Endometrial microvascular endothelial cells (primary cell): Measurements from ENCODE around the gene EXOSC6. TPM values are rescaled to one million over a fixed set of nuclear protein-coding genes. Genes with fewer than 3 reads are reported as not detected.
"Not testable (repeated sequence)": the region's sequence is repeated elsewhere in the genome, so short reads cannot be mapped to it uniquely, and the experiment has no call there.

Experiments used
- in situ Hi-C: cut with HindIII; loops from 2 replicates; pipeline ENCODE4 v1.10.0; 2017; ENCODE audit warnings: low sequenced_read_pairs, low pct_unique_long_range_greater_than_20kb; ENCODE audit errors: inconsistent ontology term
- total RNA-seq: library from RNA; depleted of rRNA; stranded (reverse); fragments of >200 nt; gene quantifications from one replicate; pipeline ENCODE4 v1.2.3, GENCODE V29; 2015; ENCODE audit errors: inconsistent ontology term

The EXOSC6 gene
- total RNA-seq, 1 donor from 2014 or later: 30.8 TPM

DNA sequence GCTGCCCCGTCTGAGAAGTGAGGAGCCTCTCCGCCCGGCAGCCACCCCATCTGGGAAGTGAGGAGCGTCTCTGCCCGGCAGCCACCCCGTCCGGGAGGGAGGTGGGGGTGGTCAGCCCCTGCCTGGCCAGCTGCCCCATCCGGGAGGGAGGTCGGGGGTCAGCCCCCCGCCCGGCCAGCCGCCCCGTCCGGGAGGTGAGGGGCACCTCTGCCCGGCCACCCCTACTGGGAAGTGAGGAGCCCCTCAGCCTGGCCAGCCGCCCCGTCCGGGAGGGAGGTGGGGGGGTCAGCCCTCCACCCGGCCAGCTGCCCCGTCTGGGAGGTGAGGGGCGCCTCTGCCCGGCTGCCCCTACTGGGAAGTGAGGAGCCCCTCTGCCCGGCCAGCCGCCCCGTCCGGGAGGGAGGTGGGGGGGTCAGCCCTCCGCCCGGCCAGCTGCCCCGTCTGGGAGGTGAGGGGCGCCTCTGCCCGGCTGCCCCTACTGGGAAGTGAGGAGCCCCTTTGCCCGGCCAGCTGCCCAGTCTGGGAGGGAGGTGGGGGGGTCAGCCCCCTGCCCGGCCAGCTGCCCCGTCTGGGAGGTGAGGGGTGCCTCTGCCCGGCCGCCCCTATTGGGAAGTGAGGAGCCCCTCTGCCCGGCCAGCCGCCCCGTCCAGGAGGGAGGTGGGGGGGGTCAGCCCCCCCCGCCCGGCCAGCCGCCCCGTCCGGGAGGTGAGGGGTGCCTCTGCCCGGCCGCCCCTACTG lies 46.9 kb downstream of the EXOSC6 start:
- in situ Hi-C loops: not testable (repeated sequence)

GRCh38 chr16:70204010-70204409 lies 47.7 kb downstream of the EXOSC6 start:
- in situ Hi-C loops: not testable (repeated sequence)

DNA sequence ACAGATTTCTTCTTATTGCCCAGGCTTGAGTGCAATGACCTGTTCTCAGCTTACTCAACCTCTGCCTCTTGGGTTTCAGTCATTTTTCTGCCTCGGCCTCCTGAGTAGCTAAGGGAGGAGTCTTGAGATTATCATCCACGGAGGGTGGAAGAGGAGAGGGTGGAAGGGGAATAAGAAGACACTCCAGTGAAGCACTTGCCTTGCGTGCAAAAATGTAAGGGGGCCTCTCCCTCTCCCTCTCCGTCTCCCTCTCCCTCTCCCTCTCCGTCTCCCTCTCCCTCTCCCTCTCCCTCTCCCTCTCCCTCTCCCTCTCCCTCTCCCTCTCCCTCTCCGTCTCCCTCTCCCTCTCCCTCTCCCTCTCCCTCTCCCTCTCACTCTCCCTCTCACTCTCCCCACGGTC lies 48.2 kb downstream of the EXOSC6 start:
- in situ Hi-C loops: not testable (repeated sequence)

- in situ Hi-C loops: not testable (repeated sequence)
These were observed 51.7 kb downstream of the EXOSC6 start for GRCh38 chr16:70200063-70200462.

DNA sequence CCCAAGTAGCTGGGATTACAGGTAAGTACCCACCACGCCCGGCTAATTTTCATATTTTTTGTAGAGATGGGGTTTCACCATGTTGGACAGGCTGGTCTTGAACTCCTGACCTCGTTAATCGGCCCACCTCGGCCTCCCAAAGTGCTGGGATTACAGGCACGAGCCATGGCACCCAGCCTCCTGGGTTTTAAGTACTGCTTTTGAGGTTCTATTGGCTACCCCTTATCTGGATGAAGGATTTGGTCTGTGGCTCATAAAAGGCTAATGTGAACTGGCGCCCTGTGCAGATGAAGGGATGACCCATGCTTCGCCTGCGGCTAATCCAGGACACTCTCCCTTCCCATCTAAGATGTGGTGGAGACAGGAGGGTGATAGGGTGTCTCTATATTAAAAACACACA lies 52.6 kb downstream of the EXOSC6 start:
- in situ Hi-C loops: not testable (repeated sequence)

DNA sequence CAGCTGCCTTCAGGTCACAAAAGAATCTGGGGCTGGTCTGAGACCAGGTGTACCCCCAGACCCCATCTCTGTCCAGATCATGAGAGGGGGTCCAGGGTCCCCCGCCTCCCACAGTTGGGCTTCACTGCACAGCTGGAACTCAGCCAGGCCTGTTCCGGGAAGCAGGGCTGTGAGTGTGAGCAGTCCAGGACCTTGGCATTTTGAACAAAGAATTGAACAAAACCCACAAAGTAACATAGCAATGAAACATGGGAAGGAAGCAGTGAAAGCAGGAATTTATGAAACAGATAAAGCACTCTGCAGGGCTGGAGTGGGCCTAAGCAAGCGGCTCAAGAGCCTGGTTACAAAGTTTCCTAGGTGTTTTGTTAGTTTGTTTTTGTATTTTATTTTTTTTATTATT lies 53.1 kb downstream of the EXOSC6 start:
- in situ Hi-C loops: not testable (repeated sequence)

GRCh38 chr16:70198230-70198629 lies 53.5 kb downstream of the EXOSC6 start:
- in situ Hi-C loops: not testable (repeated sequence)

DNA sequence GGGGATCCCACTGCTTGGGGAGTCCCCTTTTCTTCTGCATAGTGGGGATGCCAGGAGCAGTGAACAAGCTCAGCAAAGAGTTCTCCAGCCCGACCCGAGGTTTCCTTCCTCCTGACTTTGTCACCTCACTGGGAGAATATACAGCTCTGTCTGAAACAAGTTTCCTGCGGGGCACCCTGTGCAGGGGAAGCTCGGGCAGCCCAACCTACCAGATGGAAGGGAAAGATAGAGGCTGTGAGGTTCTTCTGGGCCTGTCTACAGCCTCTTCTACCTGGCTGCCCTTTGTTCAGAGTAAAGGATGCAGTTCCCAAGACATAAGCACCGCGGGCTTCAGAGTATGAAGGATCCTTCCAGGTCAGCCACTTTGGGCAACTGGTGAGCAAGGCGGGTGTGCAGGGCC lies 54.1 kb downstream of the EXOSC6 start:
- in situ Hi-C loops: not testable (repeated sequence)

Other genes starting within 250 kb of the EXOSC6 start
- gene PDPR, start 137.6 kb downstream of the EXOSC6 start, total RNA-seq: 33.3 TPM
- not detected for gene CLEC18C, start 78.2 kb downstream of the EXOSC6 start, total RNA-seq
- 85.6 TPM for gene AARS1, start 37.6 kb upstream of the EXOSC6 start, total RNA-seq
- gene DDX19B, start 47.2 kb upstream of the EXOSC6 start, total RNA-seq: 28.2 TPM
- 56.1 TPM for gene DDX19A, start 95.0 kb upstream of the EXOSC6 start, total RNA-seq
- 31.0 TPM for gene ST3GAL2, start 187.2 kb upstream of the EXOSC6 start, total RNA-seq
- gene FCSK, start 202.7 kb upstream of the EXOSC6 start, total RNA-seq: 8.2 TPM